ENCODE data around the gene GALNT18.

The GALNT18 gene

GRCh38 chr11:11288972-11289616, 332.7 kb downstream of the GALNT18 start:
- H3K27ac ChIP-seq (ENCODE audit: low read length), result no peak overlapping the region
- H3K9me2 ChIP-seq (replicated peaks; ENCODE audit: insufficient read depth, low read length), result no peaks in the 10 kb centered on the region
- H3K36me3 ChIP-seq (replicated peaks; ENCODE audit: insufficient read depth, low read length), result no peaks in the 10 kb centered on the region
- TF ChIP-seq, protein P1, sequence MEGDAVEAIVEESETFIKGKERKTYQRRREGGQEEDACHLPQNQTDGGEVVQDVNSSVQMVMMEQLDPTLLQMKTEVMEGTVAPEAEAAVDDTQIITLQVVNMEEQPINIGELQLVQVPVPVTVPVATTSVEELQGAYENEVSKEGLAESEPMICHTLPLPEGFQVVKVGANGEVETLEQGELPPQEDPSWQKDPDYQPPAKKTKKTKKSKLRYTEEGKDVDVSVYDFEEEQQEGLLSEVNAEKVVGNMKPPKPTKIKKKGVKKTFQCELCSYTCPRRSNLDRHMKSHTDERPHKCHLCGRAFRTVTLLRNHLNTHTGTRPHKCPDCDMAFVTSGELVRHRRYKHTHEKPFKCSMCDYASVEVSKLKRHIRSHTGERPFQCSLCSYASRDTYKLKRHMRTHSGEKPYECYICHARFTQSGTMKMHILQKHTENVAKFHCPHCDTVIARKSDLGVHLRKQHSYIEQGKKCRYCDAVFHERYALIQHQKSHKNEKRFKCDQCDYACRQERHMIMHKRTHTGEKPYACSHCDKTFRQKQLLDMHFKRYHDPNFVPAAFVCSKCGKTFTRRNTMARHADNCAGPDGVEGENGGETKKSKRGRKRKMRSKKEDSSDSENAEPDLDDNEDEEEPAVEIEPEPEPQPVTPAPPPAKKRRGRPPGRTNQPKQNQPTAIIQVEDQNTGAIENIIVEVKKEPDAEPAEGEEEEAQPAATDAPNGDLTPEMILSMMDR (IDR thresholded peaks at IDR 0.05; ENCODE audit: low read length), result no peak
- TF ChIP-seq EZH2 (optimal IDR thresholded peaks at IDR 0.05; ENCODE audit: low read depth, low read length) (no peak), EZH2phosphoT487 (IDR thresholded peaks at IDR 0.05; ENCODE audit: low read length) (no peak)
- no peaks in the 10 kb centered on the region for H3K27me3 ChIP-seq (replicated peaks; ENCODE audit: insufficient read depth, low read length)
- H3K9ac ChIP-seq (ENCODE audit: low read length), result no peak overlapping the region
- H2AFZ ChIP-seq (ENCODE audit: low read length), result no peak overlapping the region
- H3K4me2 ChIP-seq (ENCODE audit: low read depth, low read length), result no peak overlapping the region
- no peaks in the 10 kb centered on the region for H4K20me1 ChIP-seq (ENCODE audit: insufficient read depth, low read length)
- H3K79me2 ChIP-seq (ENCODE audit: low read length), result no peaks in the 10 kb centered on the region
- no peak overlapping the region for H3K4me3 ChIP-seq (ENCODE audit: low read length)
- H3K9me3 ChIP-seq (replicated peaks; ENCODE audit: insufficient read depth, low read length), result no peaks in the 10 kb centered on the region
- H3F3A ChIP-seq (ENCODE audit: insufficient read depth, low read length), result no peaks in the 10 kb centered on the region
- no peaks in the 10 kb centered on the region for H3K4me1 ChIP-seq (ENCODE audit: low read length)
- DNase-seq, result no peak

DNA sequence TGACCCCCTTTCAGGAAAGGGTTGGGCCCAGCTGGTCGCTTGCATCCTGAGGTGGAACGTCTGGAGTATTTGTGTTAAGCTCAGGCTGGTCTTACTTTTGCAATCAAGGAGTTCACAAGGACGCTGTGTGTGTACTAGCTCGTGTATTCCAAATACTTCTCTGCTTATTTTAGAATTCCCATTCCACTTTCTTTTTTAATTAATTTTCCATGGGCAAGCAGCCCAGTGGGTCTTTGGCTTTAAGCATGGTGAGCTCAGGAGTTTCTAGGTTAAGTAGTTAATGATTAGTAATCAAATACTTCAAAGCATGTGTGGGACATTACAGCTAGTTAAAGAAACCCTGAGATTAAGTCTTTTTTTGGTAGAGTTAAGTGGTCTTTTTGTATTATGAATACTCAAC, 337.3 kb downstream of the GALNT18 start:
- no peak overlapping the region for H3K4me3 ChIP-seq (ENCODE audit: low read length)
- H3K79me2 ChIP-seq (ENCODE audit: low read length), result no peaks in the 10 kb centered on the region
- no peak overlapping the region for H3K4me2 ChIP-seq (ENCODE audit: low read depth, low read length)
- H3K9me2 ChIP-seq (replicated peaks; ENCODE audit: insufficient read depth, low read length), result no peaks in the 10 kb centered on the region
- no peak for DNase-seq
- H4K20me1 ChIP-seq (ENCODE audit: insufficient read depth, low read length), result no peaks in the 10 kb centered on the region
- no peaks in the 10 kb centered on the region for H3F3A ChIP-seq (ENCODE audit: insufficient read depth, low read length)
- H3K4me1 ChIP-seq (ENCODE audit: low read length), result peaks cover 13% of the 10 kb centered on the region
- H3K36me3 ChIP-seq (replicated peaks; ENCODE audit: insufficient read depth, low read length), result no peaks in the 10 kb centered on the region
- TF ChIP-seq EZH2phosphoT487 (IDR thresholded peaks at IDR 0.05; ENCODE audit: low read length) (no peak), EZH2 (optimal IDR thresholded peaks at IDR 0.05; ENCODE audit: low read depth, low read length) (no peak)
- TF ChIP-seq, protein P1 (IDR thresholded peaks at IDR 0.05; ENCODE audit: low read length), result no peak
- H3K27me3 ChIP-seq (replicated peaks; ENCODE audit: insufficient read depth, low read length), result no peaks in the 10 kb centered on the region
- no peak overlapping the region for H2AFZ ChIP-seq (ENCODE audit: low read length)
- H3K9ac ChIP-seq (ENCODE audit: low read length), result no peak overlapping the region
- H3K27ac ChIP-seq (ENCODE audit: low read length), result no peak overlapping the region
- H3K9me3 ChIP-seq (replicated peaks; ENCODE audit: insufficient read depth, low read length), result no peaks in the 10 kb centered on the region

- H3K36me3 ChIP-seq (replicated peaks; ENCODE audit: insufficient read depth, low read length), result no peaks in the 10 kb centered on the region
- H2AFZ ChIP-seq (ENCODE audit: low read length), result no peak overlapping the region
- H3K79me2 ChIP-seq (ENCODE audit: low read length), result no peaks in the 10 kb centered on the region
- no peak overlapping the region for H3K4me2 ChIP-seq (ENCODE audit: low read depth, low read length)
- H3K27me3 ChIP-seq (replicated peaks; ENCODE audit: insufficient read depth, low read length), result no peaks in the 10 kb centered on the region
- H3K9me2 ChIP-seq (replicated peaks; ENCODE audit: insufficient read depth, low read length), result no peaks in the 10 kb centered on the region
- H4K20me1 ChIP-seq (ENCODE audit: insufficient read depth, low read length), result no peaks in the 10 kb centered on the region
- H3F3A ChIP-seq (ENCODE audit: insufficient read depth, low read length), result no peaks in the 10 kb centered on the region
- peaks cover 13% of the 10 kb centered on the region for H3K4me1 ChIP-seq (ENCODE audit: low read length)
- H3K9me3 ChIP-seq (replicated peaks; ENCODE audit: insufficient read depth, low read length), result no peaks in the 10 kb centered on the region
- no peak overlapping the region for H3K9ac ChIP-seq (ENCODE audit: low read length)
- no peak overlapping the region for H3K4me3 ChIP-seq (ENCODE audit: low read length)
- TF ChIP-seq EZH2 (optimal IDR thresholded peaks at IDR 0.05; ENCODE audit: low read depth, low read length), result no peak
- TF ChIP-seq, protein P1 (IDR thresholded peaks at IDR 0.05; ENCODE audit: low read length), result no peak
- TF ChIP-seq EZH2phosphoT487 (IDR thresholded peaks at IDR 0.05; ENCODE audit: low read length), result no peak
- no peak for DNase-seq
- H3K27ac ChIP-seq (ENCODE audit: low read length), result no peak overlapping the region
Measured at GRCh38 chr11:11281626-11282025, 340.2 kb downstream of the GALNT18 start.
